ENCODE measurements around the gene AGAP2. TPM values are rescaled to one million over a fixed set of nuclear protein-coding genes. Genes with fewer than 3 reads are reported as not detected.
A peak's percentile ranks its signal among the peaks of the same experiment; 100 is the strongest.

The AGAP2 gene
- total and polyA plus RNA-seq, 2 of the 13 experiments (the other 11 are each of a cell fraction or from before 2014, with no cell fraction given) = 0.38 to 0.45 TPM

- no peak for TF ChIP-seq GABPA (IDR thresholded peaks at IDR 0.05; ENCODE audit: low read depth, low read length)
- TF ChIP-seq GABPA (CRISPR knock-in tag; IDR thresholded peaks at IDR 0.05; ENCODE audit: low read depth) = no peak
- no peak for TF ChIP-seq GABPB1 (CRISPR knock-in tag; IDR thresholded peaks at IDR 0.05)
- no peak for TF ChIP-seq MIER3 (CRISPR knock-in tag; IDR thresholded peaks at IDR 0.05; ENCODE audit: borderline replicate concordance)
- peak; percentile 6 for TF ChIP-seq HNRNPK (IDR thresholded peaks at IDR 0.05; ENCODE audit: low read depth, low read length, poor library complexity, severe bottlenecking)
- TF ChIP-seq ZNF274 (CRISPR knock-in tag; IDR thresholded peaks at IDR 0.05) = no peak
- TF ChIP-seq NONO (IDR thresholded peaks at IDR 0.05) = no peak
- 0 out of 2 replicates have a peak, but pooled peaks have one; percentile 12 for TF ChIP-seq NONO (CRISPR knock-in tag; conservative IDR thresholded peaks at IDR 0.05)
- TF ChIP-seq SMYD3 (CRISPR knock-in tag; IDR thresholded peaks at IDR 0.05) = no peak
Measured at GRCh38 chr12:57745485-57745881, 6.9 kb upstream of the AGAP2 start (continued).

GRCh38 chr12:57744777-57745484 lies 6.4 kb upstream of the AGAP2 start, which contains the start of gene TSPAN31:
TSS of gene TSPAN31 (plus strand) at chr12:57745039. CDS start at chr12:57745155, 116 bp downstream.
- Histone ChIP-seq H3K4me1 (ENCODE audit: insufficient read depth, low read length) (peaks cover 37% of the 10 kb centered on the region), H3K4me3 (replicated peaks in 1 of 3; ENCODE audit: insufficient read depth in 1 of 3, low read depth in 2 of 3, low read length in 3 of 3) (peak within 1 kb of the TSS; percentile 63 to 80 (median 71)), H2AFZ (ENCODE audit: low read length) (no peak within 1 kb of the TSS), H3K79me2 (ENCODE audit: insufficient read depth, low read length) (peaks cover 10% of the 10 kb centered on the region), H3K4me2 (ENCODE audit: low read depth, low read length) (peak within 1 kb of the TSS; percentile 96), H4K20me1 (ENCODE audit: insufficient read depth, low read length) (no peaks in the 10 kb centered on the region), H3K9me3 (ENCODE audit: low read length) (no peaks in the 10 kb centered on the region), H3K27me3 (ENCODE audit: control insufficient read depth in 1 of 2, insufficient read depth in 2 of 2, low read length in 2 of 2) (peaks cover 0 to 10% of the 10 kb centered on the region in 2 experiments; a peak in 3 of 5 replicates), H3K36me3 (replicated peaks in 1 of 2; ENCODE audit: control insufficient read depth in 1 of 2, insufficient read depth in 2 of 2, low read length in 2 of 2) (peaks cover 4 to 33% of the 10 kb centered on the region in 2 experiments; a peak in 4 of 5 replicates), H3K9ac (ENCODE audit: insufficient read depth, low read depth, low read length) (peak within 1 kb of the TSS; percentile 94), H3K27ac (ENCODE audit: extremely low read length, insufficient read depth, low read length) (peak within 1 kb of the TSS; percentile 94)
- ATAC-seq (peak; percentile 90), FAIRE-seq (peak; percentile 98), DNase-seq (ENCODE audit: low spot score) (peak; percentile 97)
- CTCF ChIA-PET (ENCODE audit: low intra/inter-chr PET ratio, low total read pairs) = no interaction called here
- WGBS (ENCODE audit: low lambda C conversion rate) = 2% methylated on average over 25 of the region's 29 CpGs
- POLR2A ChIA-PET = interaction anchor here (0.6 to 2.6 kb wide), 13 partner anchors 9 to 1664 kb away, joined by 3 to 29 read pairs (median 5); partner anchors contain the start of genes CTDSP2, DDIT3, EEF1AKMT3 and METTL1
- intact Hi-C loops (cut with micrococcal nuclease; ENCODE audit: unreplicated experiment) = loop anchor here (1.0 kb wide), 1 partner anchor 7 kb away; the partner anchor contains the start of gene CDK4
- no TSS peak for BruUV-seq (replicated peaks)
- in situ Hi-C loops (cut with HindIII; ENCODE audit: extremely low pct_ligation_motif_present, low pct_unique_long_range_greater_than_20kb) = no loop called here
- TF ChIP-seq ZNF138 (CRISPR knock-in tag; IDR thresholded peaks at IDR 0.05; ENCODE audit: low read depth) (no peak), CAMTA2 (CRISPR knock-in tag; IDR thresholded peaks at IDR 0.05; ENCODE audit: borderline replicate concordance) (no peak), ESRRA (CRISPR knock-in tag; IDR thresholded peaks at IDR 0.05; ENCODE audit: low read depth) (0 out of 2 replicates have a peak, but pooled peaks have one; percentile 49), ELF1 (CRISPR knock-in tag; IDR thresholded peaks at IDR 0.05) (peak; percentile 73), GZF1 (CRISPR knock-in tag; IDR thresholded peaks at IDR 0.05) (no peak), XRCC5 (optimal IDR thresholded peaks at IDR 0.05; ENCODE audit: low read length) (peak; percentile 18), ETV6 (CRISPR knock-in tag; conservative IDR thresholded peaks at IDR 0.05) (no peak; the same call in 1 of the 2 replicates), NCOA5 (CRISPR knock-in tag; IDR thresholded peaks at IDR 0.05) (no peak), KMT2B (CRISPR knock-in tag; IDR thresholded peaks at IDR 0.05) (no peak), PRMT3 (CRISPR knock-in tag; IDR thresholded peaks at IDR 0.05; ENCODE audit: borderline replicate concordance, low read depth) (no peak), ZC3H13 (CRISPR knock-in tag; IDR thresholded peaks at IDR 0.05) (no peak), YY1 (IDR thresholded peaks at IDR 0.05; ENCODE audit: insufficient read depth, insufficient replicate concordance, low read depth, low read length) (no peak), CREM (IDR thresholded peaks at IDR 0.05) (peak; percentile 96), CREM (CRISPR knock-in tag; IDR thresholded peaks at IDR 0.05) (no peak; the same call in 1 of the 2 replicates), GABPB1 (CRISPR knock-in tag; IDR thresholded peaks at IDR 0.05) (peak; percentile 77), RORA (CRISPR knock-in tag; IDR thresholded peaks at IDR 0.05) (no peak), CHD4 (IDR thresholded peaks at IDR 0.05; ENCODE audit: borderline replicate concordance, low read length) (no peak)
